ENCODE measurements around the gene RAB3IL1. TPM values are rescaled to one million over a fixed set of nuclear protein-coding genes. Genes with fewer than 3 reads are reported as not detected.
A peak's percentile ranks its signal among the peaks of the same experiment; 100 is the strongest.

The RAB3IL1 gene
- total RNA-seq, 1 donor: 15.9 TPM

DNA sequence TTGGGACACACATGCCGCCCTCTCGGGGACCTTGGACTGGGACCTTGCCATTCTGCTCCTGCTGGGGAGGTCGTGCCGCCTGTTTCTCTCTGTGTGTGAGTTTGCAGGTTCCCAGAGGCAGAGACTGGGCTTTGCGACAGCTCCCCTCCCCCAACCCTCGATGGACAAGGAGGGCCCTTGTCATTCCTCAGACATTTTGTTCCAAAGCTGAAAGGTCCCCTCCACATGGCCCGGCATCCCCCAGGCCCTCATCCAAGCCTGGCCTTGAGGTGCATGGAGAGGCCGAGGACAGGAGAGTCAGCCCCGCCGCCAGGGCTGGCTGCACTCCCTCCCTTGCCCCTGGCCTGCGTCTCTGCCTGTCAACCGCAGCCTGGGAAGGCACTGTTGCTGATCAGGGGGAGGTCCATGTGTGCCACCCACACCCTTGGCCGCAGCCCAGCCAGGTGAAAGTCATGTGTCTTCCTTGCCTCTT, 63.6 kb downstream of the RAB3IL1 start:
- Histone ChIP-seq H3K79me2 (ENCODE audit: insufficient read depth, low read length) (no peaks in the 10 kb centered on the region), H2AFZ (ENCODE audit: low read length) (no peak overlapping the region), H3K36me3 (ENCODE audit: insufficient read depth, low read length) (peaks cover 20% of the 10 kb centered on the region), H4K20me1 (ENCODE audit: insufficient read depth, low read length) (no peaks in the 10 kb centered on the region), H3K4me3 (ENCODE audit: insufficient read depth, low read length) (no peak overlapping the region), H3K9me3 (ENCODE audit: low read depth, low read length) (no peaks in the 10 kb centered on the region), H3K4me1 (ENCODE audit: insufficient read depth, low read length) (no peaks in the 10 kb centered on the region), H3K27ac (ENCODE audit: low read depth, low read length) (no peak overlapping the region), H3K4me2 (ENCODE audit: insufficient read depth, low read length) (no peak overlapping the region), H3K27me3 (ENCODE audit: insufficient read depth, low read length) (no peaks in the 10 kb centered on the region)
- DNase-seq (ENCODE audit: insufficient read length, low spot score, missing footprints): no peak
- TF ChIP-seq, protein P1, sequence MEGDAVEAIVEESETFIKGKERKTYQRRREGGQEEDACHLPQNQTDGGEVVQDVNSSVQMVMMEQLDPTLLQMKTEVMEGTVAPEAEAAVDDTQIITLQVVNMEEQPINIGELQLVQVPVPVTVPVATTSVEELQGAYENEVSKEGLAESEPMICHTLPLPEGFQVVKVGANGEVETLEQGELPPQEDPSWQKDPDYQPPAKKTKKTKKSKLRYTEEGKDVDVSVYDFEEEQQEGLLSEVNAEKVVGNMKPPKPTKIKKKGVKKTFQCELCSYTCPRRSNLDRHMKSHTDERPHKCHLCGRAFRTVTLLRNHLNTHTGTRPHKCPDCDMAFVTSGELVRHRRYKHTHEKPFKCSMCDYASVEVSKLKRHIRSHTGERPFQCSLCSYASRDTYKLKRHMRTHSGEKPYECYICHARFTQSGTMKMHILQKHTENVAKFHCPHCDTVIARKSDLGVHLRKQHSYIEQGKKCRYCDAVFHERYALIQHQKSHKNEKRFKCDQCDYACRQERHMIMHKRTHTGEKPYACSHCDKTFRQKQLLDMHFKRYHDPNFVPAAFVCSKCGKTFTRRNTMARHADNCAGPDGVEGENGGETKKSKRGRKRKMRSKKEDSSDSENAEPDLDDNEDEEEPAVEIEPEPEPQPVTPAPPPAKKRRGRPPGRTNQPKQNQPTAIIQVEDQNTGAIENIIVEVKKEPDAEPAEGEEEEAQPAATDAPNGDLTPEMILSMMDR (IDR thresholded peaks at IDR 0.05; ENCODE audit: extremely low read depth, low read depth, low read length): no peak

DNA sequence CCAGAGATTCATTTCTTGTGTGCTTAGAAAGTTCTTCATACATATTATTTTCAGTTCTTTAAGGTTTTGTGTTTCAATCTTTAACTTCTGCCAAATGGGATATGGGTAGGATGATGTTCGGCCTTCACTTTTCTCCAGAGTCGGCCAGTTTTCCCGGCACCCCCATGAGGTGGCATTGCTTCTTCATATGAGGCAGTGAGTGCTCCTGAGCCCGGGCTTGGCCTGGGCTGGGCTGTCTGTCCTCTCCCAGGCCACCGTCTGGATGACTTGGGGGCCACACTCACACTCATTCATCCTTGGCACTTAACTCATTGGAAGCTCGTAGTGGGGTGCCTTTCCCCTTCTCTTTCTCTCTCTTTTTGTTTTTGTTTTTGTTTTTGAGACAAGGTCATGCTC, 65.5 kb downstream of the RAB3IL1 start:
- Histone ChIP-seq H3K9me3 (ENCODE audit: low read depth, low read length) (no peaks in the 10 kb centered on the region), H3K4me3 (ENCODE audit: insufficient read depth, low read length) (no peak overlapping the region), H3K27me3 (ENCODE audit: insufficient read depth, low read length) (no peaks in the 10 kb centered on the region), H3K4me2 (ENCODE audit: insufficient read depth, low read length) (no peak overlapping the region), H4K20me1 (ENCODE audit: insufficient read depth, low read length) (no peaks in the 10 kb centered on the region), H3K79me2 (ENCODE audit: insufficient read depth, low read length) (no peaks in the 10 kb centered on the region), H3K4me1 (ENCODE audit: insufficient read depth, low read length) (no peaks in the 10 kb centered on the region), H3K36me3 (ENCODE audit: insufficient read depth, low read length) (peaks cover 31% of the 10 kb centered on the region), H2AFZ (ENCODE audit: low read length) (no peak overlapping the region), H3K27ac (ENCODE audit: low read depth, low read length) (no peak overlapping the region)
- DNase-seq (ENCODE audit: insufficient read length, low spot score, missing footprints): peak; percentile 66
- TF ChIP-seq, protein P1 (IDR thresholded peaks at IDR 0.05; ENCODE audit: extremely low read depth, low read depth, low read length): no peak

DNA sequence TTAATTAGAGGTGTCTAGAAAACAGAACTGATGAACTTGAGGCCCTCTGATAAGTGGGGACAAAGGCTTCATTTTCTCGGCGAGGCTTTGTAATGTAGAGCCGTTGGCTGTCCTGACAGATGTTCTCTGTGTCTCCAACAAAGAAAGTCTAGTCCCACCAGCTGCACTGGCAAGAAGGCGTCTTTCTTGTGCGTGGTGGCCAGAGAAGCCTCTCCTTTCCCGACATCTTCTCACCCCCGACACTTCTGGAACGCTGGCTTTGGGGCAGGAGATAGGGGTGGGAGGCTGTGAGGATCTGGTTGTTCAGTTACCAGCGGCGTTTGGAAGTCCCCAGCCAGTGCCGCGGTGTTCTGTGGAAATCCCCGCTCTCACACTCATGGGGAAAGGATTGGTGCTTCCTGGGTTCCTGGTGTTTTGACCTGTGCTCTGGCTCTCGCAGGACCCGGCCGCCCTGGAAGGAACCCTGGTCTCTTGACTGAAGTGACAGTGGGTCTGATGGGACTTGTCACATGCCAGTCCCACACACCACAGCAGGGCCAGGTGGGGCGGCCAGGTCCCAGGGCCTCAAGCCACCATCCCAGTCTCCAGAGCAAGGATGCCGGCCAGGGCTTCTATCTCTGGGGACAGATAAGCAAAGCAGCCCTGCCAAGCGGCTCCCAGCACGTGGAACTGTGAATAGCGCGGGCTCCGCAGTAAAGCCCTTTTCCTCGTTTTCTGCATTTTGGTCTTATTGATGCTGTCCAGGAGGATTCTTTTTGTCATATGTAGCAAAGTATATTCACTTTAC, 66.1 kb downstream of the RAB3IL1 start:
- no peaks in the 10 kb centered on the region for H3K9me3 ChIP-seq (ENCODE audit: low read depth, low read length)
- no peaks in the 10 kb centered on the region for H3K79me2 ChIP-seq (ENCODE audit: insufficient read depth, low read length)
- TF ChIP-seq, protein P1 (IDR thresholded peaks at IDR 0.05; ENCODE audit: extremely low read depth, low read depth, low read length): no peak

DNA sequence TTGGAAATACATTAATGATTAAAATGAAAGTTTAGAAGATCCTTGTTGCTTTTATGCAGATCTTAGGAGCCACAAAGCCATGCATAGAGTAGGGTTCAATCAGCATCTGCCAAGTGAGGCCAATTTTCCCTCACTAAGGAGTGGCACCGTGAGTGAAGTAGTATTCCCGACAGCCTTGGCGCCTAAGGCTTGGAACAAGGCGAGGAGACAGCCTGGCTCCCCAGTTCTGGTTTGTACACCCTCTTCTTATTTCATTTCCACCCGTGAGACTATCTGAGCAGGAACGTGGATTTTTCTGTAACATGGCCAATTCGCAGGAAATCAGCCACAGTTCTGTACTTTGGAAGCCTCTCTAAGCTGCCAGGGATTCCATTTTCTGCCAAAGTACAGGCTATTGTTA, 66.7 kb downstream of the RAB3IL1 start:
- Histone ChIP-seq H3K27ac (ENCODE audit: low read depth, low read length) (no peak overlapping the region), H3K4me2 (ENCODE audit: insufficient read depth, low read length) (no peak overlapping the region), H3K79me2 (ENCODE audit: insufficient read depth, low read length) (no peaks in the 10 kb centered on the region), H4K20me1 (ENCODE audit: insufficient read depth, low read length) (no peaks in the 10 kb centered on the region), H3K36me3 (ENCODE audit: insufficient read depth, low read length) (peaks cover 31% of the 10 kb centered on the region), H3K27me3 (ENCODE audit: insufficient read depth, low read length) (no peaks in the 10 kb centered on the region), H2AFZ (ENCODE audit: low read length) (no peak overlapping the region), H3K4me3 (ENCODE audit: insufficient read depth, low read length) (no peak overlapping the region), H3K4me1 (ENCODE audit: insufficient read depth, low read length) (no peaks in the 10 kb centered on the region), H3K9me3 (ENCODE audit: low read depth, low read length) (no peaks in the 10 kb centered on the region)
- TF ChIP-seq, protein P1 (IDR thresholded peaks at IDR 0.05; ENCODE audit: extremely low read depth, low read depth, low read length): no peak
- DNase-seq (ENCODE audit: insufficient read length, low spot score, missing footprints): peak; percentile 15

More for the DNA sequence above, 66.1 kb downstream of the RAB3IL1 start:
- H3K4me1 ChIP-seq (ENCODE audit: insufficient read depth, low read length): no peaks in the 10 kb centered on the region
- H4K20me1 ChIP-seq (ENCODE audit: insufficient read depth, low read length): no peaks in the 10 kb centered on the region
- H3K4me2 ChIP-seq (ENCODE audit: insufficient read depth, low read length): no peak overlapping the region
- peak; percentile 36 for DNase-seq (ENCODE audit: insufficient read length, low spot score, missing footprints)
- no peak overlapping the region for H2AFZ ChIP-seq (ENCODE audit: low read length)
- H3K36me3 ChIP-seq (ENCODE audit: insufficient read depth, low read length): peaks cover 31% of the 10 kb centered on the region
- no peak overlapping the region for H3K4me3 ChIP-seq (ENCODE audit: insufficient read depth, low read length)
- H3K27ac ChIP-seq (ENCODE audit: low read depth, low read length): no peak overlapping the region
- H3K27me3 ChIP-seq (ENCODE audit: insufficient read depth, low read length): no peaks in the 10 kb centered on the region
